GM10266 (cell line): Measurements from ENCODE around the gene PIP5K1B.

Experiments
- DNase-seq: peaks from one replicate; pipeline ENCODE4 v3.0.0; 2012; ENCODE audit errors: extremely low spot score
- CTCF ChIP-seq: IDR thresholded peaks from 2 replicates; pipeline ENCODE4 v1.5.1; 2012; ENCODE audit warnings: mild to moderate bottlenecking, low read depth; ENCODE audit not compliant: control insufficient read depth, insufficient read depth; ENCODE audit errors: missing control alignments

The PIP5K1B gene

GRCh38 chr9:68725070-68725469 lies 20.0 kb downstream of the PIP5K1B start:
- TF ChIP-seq CTCF: no peak
- no peak for DNase-seq

GRCh38 chr9:68726489-68726888 lies 21.4 kb downstream of the PIP5K1B start:
- DNase-seq: no peak
- TF ChIP-seq CTCF: no peak

- DNase-seq: no peak
- TF ChIP-seq CTCF: no peak
These were observed 22.6 kb downstream of the PIP5K1B start for GRCh38 chr9:68727636-68728035.

- no peak for TF ChIP-seq CTCF
- DNase-seq: no peak
These were observed 23.7 kb downstream of the PIP5K1B start for GRCh38 chr9:68728731-68729130.

GRCh38 chr9:68730570-68731235 lies 25.7 kb downstream of the PIP5K1B start:
- TF ChIP-seq CTCF: no peak

DNA sequence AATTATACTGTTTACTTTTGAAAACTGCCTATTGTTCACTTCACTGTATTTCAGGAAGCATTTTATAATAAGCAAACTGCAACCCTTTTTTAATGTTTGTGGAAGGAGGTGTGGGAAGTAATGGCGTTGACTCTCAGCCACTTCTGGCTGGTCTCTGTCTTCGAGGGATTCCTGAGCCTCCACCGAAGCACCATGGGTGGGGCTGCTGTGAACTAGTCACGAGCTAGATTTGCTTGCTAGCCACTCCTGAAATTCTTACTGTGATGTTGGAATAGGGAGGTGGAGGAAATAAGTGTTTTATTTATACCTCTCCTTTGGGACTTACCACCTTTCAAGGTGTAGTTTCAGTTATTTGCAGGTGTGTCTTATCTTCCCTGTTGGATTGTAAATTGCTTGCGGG lies 26.8 kb downstream of the PIP5K1B start:
- no peak for DNase-seq
- no peak for TF ChIP-seq CTCF

More at GRCh38 chr9:68730570-68731235, 25.7 kb downstream of the PIP5K1B start:
- no peak for DNase-seq

- DNase-seq: no peak
- TF ChIP-seq CTCF: no peak
These were observed 27.5 kb downstream of the PIP5K1B start for GRCh38 chr9:68732405-68733020.
